OCI-LY7 (cell line): ENCODE measurements around the gene AKAP9. TPM values are rescaled to one million over a fixed set of nuclear protein-coding genes. Genes with fewer than 3 reads are reported as not detected.

Experiments used
- BruUV-seq: library from RNA; stranded (reverse); fragments of 400-500 nt; replicated peaks from 2 replicates; lab custom pipeline; 2021; lab: Mats Ljungman, UMichigan
- CTCF ChIA-PET: fragments of 300-600 bp; sonication (Branson Sonifier 250); formaldehyde crosslinking; loops from one replicate; lab custom pipeline; 2022; ENCODE audit warnings: antibody characterized with exemption; ENCODE audit not compliant: unreplicated experiment; lab: Charles Lee
- POLR2A ChIA-PET: fragments of 300-600 bp; sonication (Branson Sonifier 250); formaldehyde crosslinking; loops from one replicate; lab custom pipeline; 2022; ENCODE audit warnings: antibody characterized with exemption; lab: Charles Lee
- DNase-seq: peaks from one replicate; pipeline ENCODE4 v3.0.0-alpha.2; 2015; ENCODE audit warnings: low spot score
- H2AFZ ChIP-seq: fragments of 200-600 bp; sonication (generic), shearing (Covaris generic); 2 replicates; pipeline ENCODE4 v1.6.1; 2014; ENCODE audit warnings: mild to moderate bottlenecking, antibody characterized with exemption, low read length, moderate library complexity
- H3K27ac ChIP-seq: fragments of 200-600 bp; sonication (generic); 2 replicates; pipeline ENCODE4 v1.5.1; 2014; ENCODE audit warnings: mixed run types, low read depth, mild to moderate bottlenecking, moderate library complexity, low read length, inconsistent platforms; ENCODE audit not compliant: poor library complexity, severe bottlenecking
- H3K36me3 ChIP-seq: fragments of 200-600 bp; sonication (generic); 2 replicates; pipeline ENCODE4 v1.6.1; 2014; ENCODE audit warnings: mild to moderate bottlenecking, antibody characterized with exemption, low read length, moderate library complexity, mixed read lengths; ENCODE audit not compliant: insufficient read depth
- H3K4me1 ChIP-seq: fragments of 200-600 bp; sonication (generic); 2 replicates; pipeline ENCODE4 v1.5.1; 2014; ENCODE audit warnings: mild to moderate bottlenecking, low read length; ENCODE audit not compliant: insufficient read depth, poor library complexity, severe bottlenecking
- H3K4me2 ChIP-seq: fragments of 200-600 bp; sonication (generic); 2 replicates; pipeline ENCODE4 v1.6.1; 2014; ENCODE audit warnings: mild to moderate bottlenecking, low read length
- H3K4me3 ChIP-seq: fragments of 200-600 bp; sonication (generic); 2 replicates; pipeline ENCODE4 v1.5.1; 2014; ENCODE audit warnings: mild to moderate bottlenecking, low read depth, low read length; ENCODE audit not compliant: poor library complexity, severe bottlenecking
- H3K79me2 ChIP-seq: fragments of 200-600 bp; sonication (generic); 2 replicates; pipeline ENCODE4 v1.6.1; 2016; ENCODE audit warnings: low read depth, mild to moderate bottlenecking, low read length, moderate library complexity, mixed read lengths; ENCODE audit not compliant: insufficient read depth
- H3K9me2 ChIP-seq: fragments of 200-600 bp; sonication (generic); 2 replicates; pipeline ENCODE4 v1.6.1; 2016; ENCODE audit warnings: mild to moderate bottlenecking, low read length, mixed read lengths; ENCODE audit not compliant: insufficient read depth
- H3K9me3 ChIP-seq: fragments of 200-600 bp; sonication (generic); 2 replicates; pipeline ENCODE4 v1.6.1; 2014; ENCODE audit warnings: mild to moderate bottlenecking, mixed run types, low read length, mixed read lengths
- H4K20me1 ChIP-seq: fragments of 200-600 bp; sonication (generic); 2 replicates; pipeline ENCODE4 v1.6.1; 2014; ENCODE audit warnings: mild to moderate bottlenecking, antibody characterized with exemption, low read length, moderate library complexity, mixed read lengths; ENCODE audit not compliant: insufficient read depth
- CTCF ChIP-seq: fragments of 200-600 bp; sonication (generic); conservative IDR thresholded peaks from 2 replicates; pipeline ENCODE4 v1.5.1; 2014; ENCODE audit warnings: mild to moderate bottlenecking, antibody characterized with exemption, low read length, moderate library complexity, mixed read lengths
- EZH2phosphoT487 ChIP-seq: fragments of 200-600 bp; sonication (generic); IDR thresholded peaks from 2 replicates; pipeline ENCODE4 v1.6.1; 2018; ENCODE audit warnings: low read depth, borderline replicate concordance, mild to moderate bottlenecking, mixed run types, antibody characterized with exemption, low read length, moderate library complexity, mixed read lengths
- intact Hi-C: fragments of 100-400 bp; cut with micrococcal nuclease; formaldehyde crosslinking; loops from one replicate; pipeline ENCODE4 v1.10.0; 2022; ENCODE audit not compliant: unreplicated experiment
- total RNA-seq, 2 experiments: library from RNA; depleted of rRNA in 1 of 2; stranded (reverse); fragments of >200 nt in 1 of 2; shearing (Covaris generic) in 1 of 2; gene quantifications; 2 replicates each; pipeline ENCODE4 v1.2.3, GENCODE V29; 2014 to 2022

Gene AKAP9
- total RNA-seq, 2 experiments from 2014 or later: 32.6 to 38.1 TPM

GRCh38 chr7:92108821-92109220 lies 168.2 kb downstream of the AKAP9 start:
- H3K36me3 ChIP-seq: peaks cover 79% of the 10 kb centered on the region
- H2AFZ ChIP-seq: no peak overlapping the region
- DNase-seq: no peak
- no peaks in the 10 kb centered on the region for H3K9me2 ChIP-seq
- TF ChIP-seq EZH2phosphoT487: no peak
- no peak for TF ChIP-seq CTCF
- H3K9me3 ChIP-seq: no peaks in the 10 kb centered on the region
- no peak overlapping the region for H3K4me2 ChIP-seq
- intact Hi-C loops: no loop called here
- no peak overlapping the region for H3K27ac ChIP-seq
- no peak overlapping the region for H3K4me3 ChIP-seq
- no peaks in the 10 kb centered on the region for H3K4me1 ChIP-seq
- H3K79me2 ChIP-seq: no peaks in the 10 kb centered on the region
- BruUV-seq: no TSS peak
- ChIA-PET POLR2A (interaction anchor here (1.1 kb wide), 1 partner anchor 24 kb away, joined by 3 read pairs; no protein-coding TSS in a partner anchor), CTCF (no interaction called here)
- H4K20me1 ChIP-seq: no peaks in the 10 kb centered on the region

- intact Hi-C loops: no loop called here
- no peak overlapping the region for H3K4me2 ChIP-seq
- BruUV-seq: no TSS peak
- CTCF ChIA-PET: no interaction called here
- no peaks in the 10 kb centered on the region for H3K9me3 ChIP-seq
- H3K9me2 ChIP-seq: no peaks in the 10 kb centered on the region
- DNase-seq: no peak
- H2AFZ ChIP-seq: no peak overlapping the region
- no peak overlapping the region for H3K27ac ChIP-seq
- no peaks in the 10 kb centered on the region for H3K4me1 ChIP-seq
- H3K36me3 ChIP-seq: peaks cover 88% of the 10 kb centered on the region
- no peak overlapping the region for H3K4me3 ChIP-seq
- no peaks in the 10 kb centered on the region for H4K20me1 ChIP-seq
- H3K79me2 ChIP-seq: no peaks in the 10 kb centered on the region
- POLR2A ChIA-PET: no interaction called here
- TF ChIP-seq EZH2phosphoT487 (no peak), CTCF (no peak)
Observed at GRCh38 chr7:92110857-92111256, 170.2 kb downstream of the AKAP9 start.

GRCh38 chr7:92115821-92116220 lies 175.2 kb downstream of the AKAP9 start:
- no peak for DNase-seq
- H3K79me2 ChIP-seq: peaks cover 26% of the 10 kb centered on the region
- H3K36me3 ChIP-seq: peaks cover 95% of the 10 kb centered on the region
- no peak overlapping the region for H3K4me3 ChIP-seq
- intact Hi-C loops: no loop called here
- H3K4me2 ChIP-seq: no peak overlapping the region
- BruUV-seq: no TSS peak
- TF ChIP-seq EZH2phosphoT487: no peak
- no peak for TF ChIP-seq CTCF
- ChIA-PET POLR2A (interaction anchor here (1.1 to 1.2 kb wide), 2 partner anchors 10 to 15 kb away, joined by 3 read pairs; no protein-coding TSS in a partner anchor), CTCF (no interaction called here)
- H4K20me1 ChIP-seq: no peaks in the 10 kb centered on the region; the same call in 1 of the 2 replicates
- no peaks in the 10 kb centered on the region for H3K4me1 ChIP-seq
- no peaks in the 10 kb centered on the region for H3K9me2 ChIP-seq
- H3K27ac ChIP-seq: no peak overlapping the region
- no peak overlapping the region for H2AFZ ChIP-seq
- no peaks in the 10 kb centered on the region for H3K9me3 ChIP-seq
